Measurements from ENCODE around the gene CD300C. TPM values are rescaled to one million over a fixed set of nuclear protein-coding genes. Genes with fewer than 3 reads are reported as not detected.

Gene CD300C
- total RNA-seq, 1 donor from 2014 or later = not detected

GRCh38 chr17:74568106-74568873 lies 22.4 kb upstream of the CD300C start:
- no peak overlapping the region for H3K27ac ChIP-seq
- intact Hi-C loops (cut with DNase I) = no loop called here
- TF ChIP-seq CTCF (IDR thresholded peaks at IDR 0.05) = no peak
- no peak for DNase-seq (ENCODE audit: extremely low spot score in 2 of 2)
- H3K4me1 ChIP-seq = peaks cover 9% of the 10 kb centered on the region
- H3K9me3 ChIP-seq = no peaks in the 10 kb centered on the region
- H3K27me3 ChIP-seq = no peaks in the 10 kb centered on the region
- H3K4me3 ChIP-seq = no peak overlapping the region
- no peaks in the 10 kb centered on the region for H3K36me3 ChIP-seq

- no peaks in the 10 kb centered on the region for H3K36me3 ChIP-seq
- intact Hi-C loops (cut with DNase I) = no loop called here
- H3K9me3 ChIP-seq = no peaks in the 10 kb centered on the region
- no peaks in the 10 kb centered on the region for H3K27me3 ChIP-seq
- TF ChIP-seq POLR2A (IDR thresholded peaks at IDR 0.05) = no peak
- TF ChIP-seq POLR2AphosphoS5 (IDR thresholded peaks at IDR 0.05; ENCODE audit: insufficient read depth in 1 of 2, low read depth in 1 of 2) = no peak
- TF ChIP-seq CTCF (IDR thresholded peaks at IDR 0.05) = no peak
- DNase-seq (ENCODE audit: extremely low spot score in 2 of 2) = no peak
- peaks cover 9% of the 10 kb centered on the region for H3K4me1 ChIP-seq
- no peak within 1 kb of the TSS for H3K27ac ChIP-seq
- no peak within 1 kb of the TSS for H3K4me3 ChIP-seq
Observed at GRCh38 chr17:74567397-74567796, 21.5 kb upstream of the CD300C start, which contains the start of gene CD300H. Gene CD300H, minus strand, starts transcription at chr17:74567509.

- Histone ChIP-seq H3K4me1 (peaks cover 9% of the 10 kb centered on the region), H3K4me3 (no peak overlapping the region), H3K9me3 (no peaks in the 10 kb centered on the region), H3K27me3 (no peaks in the 10 kb centered on the region), H3K36me3 (no peaks in the 10 kb centered on the region), H3K27ac (no peak overlapping the region)
- TF ChIP-seq CTCF (IDR thresholded peaks at IDR 0.05) (peak in 2 of 3 experiments; percentile 17 to 33), POLR2AphosphoS5 (IDR thresholded peaks at IDR 0.05; ENCODE audit: insufficient read depth in 1 of 2, low read depth in 1 of 2) (no peak)
- intact Hi-C loops (cut with DNase I) = no loop called here
- DNase-seq (ENCODE audit: extremely low spot score in 2 of 2) = no peak
Observed at GRCh38 chr17:74566132-74566753, 20.3 kb upstream of the CD300C start.

GRCh38 chr17:74565126-74565525 lies 19.2 kb upstream of the CD300C start:
- intact Hi-C loops (cut with DNase I) = no loop called here
- TF ChIP-seq POLR2AphosphoS5 (IDR thresholded peaks at IDR 0.05; ENCODE audit: insufficient read depth in 1 of 2, low read depth in 1 of 2) (no peak), CTCF (IDR thresholded peaks at IDR 0.05) (no peak), POLR2A (IDR thresholded peaks at IDR 0.05) (no peak)
- no peak for DNase-seq (ENCODE audit: extremely low spot score in 2 of 2)
- H3K27me3 ChIP-seq = no peaks in the 10 kb centered on the region
- no peaks in the 10 kb centered on the region for H3K9me3 ChIP-seq
- H3K4me3 ChIP-seq = no peak overlapping the region
- peaks cover 4% of the 10 kb centered on the region for H3K4me1 ChIP-seq
- H3K36me3 ChIP-seq = no peaks in the 10 kb centered on the region
- no peak overlapping the region for H3K27ac ChIP-seq

- DNase-seq (ENCODE audit: extremely low spot score in 2 of 2) = no peak
- H3K27me3 ChIP-seq = no peaks in the 10 kb centered on the region
- H3K9me3 ChIP-seq = no peaks in the 10 kb centered on the region
- TF ChIP-seq CTCF (IDR thresholded peaks at IDR 0.05) (no peak), POLR2A (IDR thresholded peaks at IDR 0.05) (no peak)
- no peak overlapping the region for H3K27ac ChIP-seq
- no peaks in the 10 kb centered on the region for H3K4me1 ChIP-seq
- H3K36me3 ChIP-seq = no peaks in the 10 kb centered on the region
- intact Hi-C loops (cut with DNase I) = no loop called here
- H3K4me3 ChIP-seq = no peak overlapping the region
Observed at GRCh38 chr17:74563358-74563757, 17.4 kb upstream of the CD300C start.

All from vagina (tissue), 2 donors.